ENCODE data around the gene ISOC2. TPM values are rescaled to one million over a fixed set of nuclear protein-coding genes. Genes with fewer than 3 reads are reported as not detected.
A peak's percentile ranks its signal among the peaks of the same experiment; 100 is the strongest.

Gene ISOC2
- total and polyA plus RNA-seq, 9 of the 15 experiments (the other 6 are each of a cell fraction or from before 2014, with no cell fraction given): 1.2 to 229 (median 58.3) TPM

GRCh38 chr19:55467236-55468053, 6.0 kb upstream of the ISOC2 start (continued):
- no peak for TF ChIP-seq SIN3A (IDR thresholded peaks at IDR 0.05; ENCODE audit: borderline replicate concordance in 2 of 2, control insufficient read depth in 1 of 2, low read depth in 2 of 2, low read length in 2 of 2)
- TF ChIP-seq, protein P1, sequence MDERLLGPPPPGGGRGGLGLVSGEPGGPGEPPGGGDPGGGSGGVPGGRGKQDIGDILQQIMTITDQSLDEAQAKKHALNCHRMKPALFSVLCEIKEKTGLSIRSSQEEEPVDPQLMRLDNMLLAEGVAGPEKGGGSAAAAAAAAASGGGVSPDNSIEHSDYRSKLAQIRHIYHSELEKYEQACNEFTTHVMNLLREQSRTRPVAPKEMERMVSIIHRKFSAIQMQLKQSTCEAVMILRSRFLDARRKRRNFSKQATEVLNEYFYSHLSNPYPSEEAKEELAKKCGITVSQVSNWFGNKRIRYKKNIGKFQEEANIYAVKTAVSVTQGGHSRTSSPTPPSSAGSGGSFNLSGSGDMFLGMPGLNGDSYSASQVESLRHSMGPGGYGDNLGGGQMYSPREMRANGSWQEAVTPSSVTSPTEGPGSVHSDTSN (CRISPR knock-in tag; IDR thresholded peaks at IDR 0.05; ENCODE audit: low read depth): no peak
- TF ChIP-seq, protein P1 (tag; conservative IDR thresholded peaks at IDR 0.05; ENCODE audit: low read depth): no peak
- TF ChIP-seq ZEB2 (IDR thresholded peaks at IDR 0.05): peak; percentile 92
- TF ChIP-seq, protein P2, sequence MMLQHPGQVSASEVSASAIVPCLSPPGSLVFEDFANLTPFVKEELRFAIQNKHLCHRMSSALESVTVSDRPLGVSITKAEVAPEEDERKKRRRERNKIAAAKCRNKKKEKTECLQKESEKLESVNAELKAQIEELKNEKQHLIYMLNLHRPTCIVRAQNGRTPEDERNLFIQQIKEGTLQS (IDR thresholded peaks at IDR 0.05): peak; percentile 89
- TF ChIP-seq, protein P2 (CRISPR knock-in tag; conservative IDR thresholded peaks at IDR 0.05): no peak
- TF ChIP-seq HDAC8 (tag; IDR thresholded peaks at IDR 0.05): no peak
- peak; percentile 97 for TF ChIP-seq CTBP1 (IDR thresholded peaks at IDR 0.05; ENCODE audit: borderline replicate concordance)
- TF ChIP-seq MECOM (CRISPR knock-in tag; IDR thresholded peaks at IDR 0.05): peak; percentile 100
- TF ChIP-seq, protein P3, sequence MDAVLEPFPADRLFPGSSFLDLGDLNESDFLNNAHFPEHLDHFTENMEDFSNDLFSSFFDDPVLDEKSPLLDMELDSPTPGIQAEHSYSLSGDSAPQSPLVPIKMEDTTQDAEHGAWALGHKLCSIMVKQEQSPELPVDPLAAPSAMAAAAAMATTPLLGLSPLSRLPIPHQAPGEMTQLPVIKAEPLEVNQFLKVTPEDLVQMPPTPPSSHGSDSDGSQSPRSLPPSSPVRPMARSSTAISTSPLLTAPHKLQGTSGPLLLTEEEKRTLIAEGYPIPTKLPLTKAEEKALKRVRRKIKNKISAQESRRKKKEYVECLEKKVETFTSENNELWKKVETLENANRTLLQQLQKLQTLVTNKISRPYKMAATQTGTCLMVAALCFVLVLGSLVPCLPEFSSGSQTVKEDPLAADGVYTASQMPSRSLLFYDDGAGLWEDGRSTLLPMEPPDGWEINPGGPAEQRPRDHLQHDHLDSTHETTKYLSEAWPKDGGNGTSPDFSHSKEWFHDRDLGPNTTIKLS (IDR thresholded peaks at IDR 0.05; ENCODE audit: borderline replicate concordance, low read depth): peak; percentile 75; the same call in 1 of the 2 replicates
- TF ChIP-seq, protein P4, sequence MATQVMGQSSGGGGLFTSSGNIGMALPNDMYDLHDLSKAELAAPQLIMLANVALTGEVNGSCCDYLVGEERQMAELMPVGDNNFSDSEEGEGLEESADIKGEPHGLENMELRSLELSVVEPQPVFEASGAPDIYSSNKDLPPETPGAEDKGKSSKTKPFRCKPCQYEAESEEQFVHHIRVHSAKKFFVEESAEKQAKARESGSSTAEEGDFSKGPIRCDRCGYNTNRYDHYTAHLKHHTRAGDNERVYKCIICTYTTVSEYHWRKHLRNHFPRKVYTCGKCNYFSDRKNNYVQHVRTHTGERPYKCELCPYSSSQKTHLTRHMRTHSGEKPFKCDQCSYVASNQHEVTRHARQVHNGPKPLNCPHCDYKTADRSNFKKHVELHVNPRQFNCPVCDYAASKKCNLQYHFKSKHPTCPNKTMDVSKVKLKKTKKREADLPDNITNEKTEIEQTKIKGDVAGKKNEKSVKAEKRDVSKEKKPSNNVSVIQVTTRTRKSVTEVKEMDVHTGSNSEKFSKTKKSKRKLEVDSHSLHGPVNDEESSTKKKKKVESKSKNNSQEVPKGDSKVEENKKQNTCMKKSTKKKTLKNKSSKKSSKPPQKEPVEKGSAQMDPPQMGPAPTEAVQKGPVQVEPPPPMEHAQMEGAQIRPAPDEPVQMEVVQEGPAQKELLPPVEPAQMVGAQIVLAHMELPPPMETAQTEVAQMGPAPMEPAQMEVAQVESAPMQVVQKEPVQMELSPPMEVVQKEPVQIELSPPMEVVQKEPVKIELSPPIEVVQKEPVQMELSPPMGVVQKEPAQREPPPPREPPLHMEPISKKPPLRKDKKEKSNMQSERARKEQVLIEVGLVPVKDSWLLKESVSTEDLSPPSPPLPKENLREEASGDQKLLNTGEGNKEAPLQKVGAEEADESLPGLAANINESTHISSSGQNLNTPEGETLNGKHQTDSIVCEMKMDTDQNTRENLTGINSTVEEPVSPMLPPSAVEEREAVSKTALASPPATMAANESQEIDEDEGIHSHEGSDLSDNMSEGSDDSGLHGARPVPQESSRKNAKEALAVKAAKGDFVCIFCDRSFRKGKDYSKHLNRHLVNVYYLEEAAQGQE (IDR thresholded peaks at IDR 0.05; ENCODE audit: borderline replicate concordance): peak; percentile 82
- TF ChIP-seq, protein P4 (CRISPR knock-in tag; IDR thresholded peaks at IDR 0.05; ENCODE audit: low read depth): no peak
- TF ChIP-seq STAT5A (IDR thresholded peaks at IDR 0.05; ENCODE audit: borderline replicate concordance, low read length): peak; percentile 52
- TF ChIP-seq ATF7 (IDR thresholded peaks at IDR 0.05): no peak; the same call in 1 of the 2 replicates
